HG02970 (cell line): ENCODE measurements around the gene PHLDA2.
"Not testable (repeated sequence)": the region's sequence is repeated elsewhere in the genome, so short reads cannot be mapped to it uniquely, and the experiment has no call there.

Experiments used
- ATAC-seq: cut with Tn5 transposase; IDR thresholded peaks from one replicate; pipeline ENCODE4 v1.9.1; 2021; ENCODE audit warnings: mild to moderate bottlenecking, moderate library complexity, moderate number of reproducible peaks; ENCODE audit not compliant: unreplicated experiment, low FRiP score

The PHLDA2 gene

GRCh38 chr11:2945757-2946287 lies 16.6 kb upstream of the PHLDA2 start:
- no peak for ATAC-seq

- ATAC-seq = no peak
Observed at GRCh38 chr11:2945031-2945756, 16.0 kb upstream of the PHLDA2 start.

- ATAC-seq = no peak
Observed at GRCh38 chr11:2944530-2944929, 15.3 kb upstream of the PHLDA2 start.

- ATAC-seq = no peak
Observed at GRCh38 chr11:2943711-2944118, 14.5 kb upstream of the PHLDA2 start.

- no peak for ATAC-seq
Observed at GRCh38 chr11:2942872-2943710, 13.9 kb upstream of the PHLDA2 start.

- no peak for ATAC-seq
Observed at GRCh38 chr11:2942447-2942846, 13.2 kb upstream of the PHLDA2 start.

GRCh38 chr11:2940921-2941821 lies 12.0 kb upstream of the PHLDA2 start:
- ATAC-seq = no peak

GRCh38 chr11:2940147-2940920 lies 11.1 kb upstream of the PHLDA2 start:
- ATAC-seq = no peak

GRCh38 chr11:2938458-2939418 lies 9.5 kb upstream of the PHLDA2 start:
- ATAC-seq = not testable (repeated sequence)

- not testable (repeated sequence) for ATAC-seq
Observed at GRCh38 chr11:2937641-2938457, 8.6 kb upstream of the PHLDA2 start.

GRCh38 chr11:2934611-2935239 lies 5.5 kb upstream of the PHLDA2 start:
- ATAC-seq = no peak

- no peak for ATAC-seq
Observed at GRCh38 chr11:2934021-2934550, 4.9 kb upstream of the PHLDA2 start.

GRCh38 chr11:2933375-2934020 lies 4.3 kb upstream of the PHLDA2 start:
- ATAC-seq = no peak

GRCh38 chr11:2932850-2933251 lies 3.6 kb upstream of the PHLDA2 start:
- ATAC-seq = no peak

GRCh38 chr11:2931771-2932738 lies 2.8 kb upstream of the PHLDA2 start:
- no peak for ATAC-seq

- no peak for ATAC-seq
Observed at GRCh38 chr11:2931420-2931746, 2.2 kb upstream of the PHLDA2 start.
